Neuron (in vitro differentiated cells): ENCODE results near the gene ABHD6.
"Not testable (repeated sequence)": the region's sequence is repeated elsewhere in the genome, so short reads cannot be mapped to it uniquely, and the experiment has no call there.

ENCODE experiments used
- H2AFZ ChIP-seq: one replicate; pipeline ENCODE4 v1.6.1; 2013; ENCODE audit warnings: low read depth, mild to moderate bottlenecking, inconsistent platforms, low read length, moderate library complexity
- H3K27me3 ChIP-seq: one replicate; pipeline ENCODE4 v1.6.1; 2013; ENCODE audit warnings: low read length; ENCODE audit not compliant: insufficient read depth
- H3K36me3 ChIP-seq: one replicate; pipeline ENCODE4 v1.6.1; 2013; ENCODE audit warnings: low read length; ENCODE audit not compliant: insufficient read depth
- H3K4me1 ChIP-seq: one replicate; pipeline ENCODE4 v1.6.1; 2013; ENCODE audit warnings: low read length; ENCODE audit not compliant: insufficient read depth
- H3K4me3 ChIP-seq: 2 replicates; pipeline ENCODE4 v1.5.1; 2013; ENCODE audit warnings: mild to moderate bottlenecking, low read length, moderate library complexity
- H3K9me3 ChIP-seq: one replicate; pipeline ENCODE4 v1.6.1; 2013; ENCODE audit warnings: low read length

The ABHD6 gene

GRCh38 chr3:58237941-58238681, 519 bp downstream of the ABHD6 start:
- peaks cover 44% of the 10 kb centered on the region for H3K27me3 ChIP-seq

GRCh38 chr3:58238830-58239229, 1.2 kb downstream of the ABHD6 start:
- H3K27me3 ChIP-seq: peaks cover 39% of the 10 kb centered on the region
- H3K36me3 ChIP-seq: no peaks in the 10 kb centered on the region
- H3K9me3 ChIP-seq: no peaks in the 10 kb centered on the region
- H3K4me1 ChIP-seq: peaks cover 11% of the 10 kb centered on the region
- no peak overlapping the region for H2AFZ ChIP-seq
- H3K4me3 ChIP-seq: peak overlapping the region; percentile 89

More at GRCh38 chr3:58237941-58238681, 519 bp downstream of the ABHD6 start:
- Histone ChIP-seq H3K36me3 (no peaks in the 10 kb centered on the region), H2AFZ (peak overlapping the region; percentile 100), H3K4me1 (peaks cover 11% of the 10 kb centered on the region), H3K9me3 (no peaks in the 10 kb centered on the region), H3K4me3 (peak overlapping the region; percentile 89)

- Histone ChIP-seq H3K27me3 (peaks cover 14% of the 10 kb centered on the region), H3K4me3 (no peak overlapping the region), H3K36me3 (no peaks in the 10 kb centered on the region), H2AFZ (no peak overlapping the region), H3K9me3 (no peaks in the 10 kb centered on the region), H3K4me1 (peaks cover 11% of the 10 kb centered on the region)
Measured at GRCh38 chr3:58241306-58242044, 3.9 kb downstream of the ABHD6 start.

- H3K4me1 ChIP-seq: peaks cover 7% of the 10 kb centered on the region
- peaks cover 9% of the 10 kb centered on the region for H3K27me3 ChIP-seq
- no peaks in the 10 kb centered on the region for H3K36me3 ChIP-seq
- H3K4me3 ChIP-seq: no peak overlapping the region
- no peak overlapping the region for H2AFZ ChIP-seq
- H3K9me3 ChIP-seq: no peaks in the 10 kb centered on the region
Measured at GRCh38 chr3:58242340-58242739, 4.7 kb downstream of the ABHD6 start.

GRCh38 chr3:58242860-58243259, 5.3 kb downstream of the ABHD6 start:
- not testable (repeated sequence) for H3K36me3 ChIP-seq, H3K4me3 ChIP-seq, H3K9me3 ChIP-seq, H3K27me3 ChIP-seq, H2AFZ ChIP-seq, H3K4me1 ChIP-seq

- H3K4me1 ChIP-seq: peaks cover 6% of the 10 kb centered on the region
- H3K36me3 ChIP-seq: no peaks in the 10 kb centered on the region
- H3K4me3 ChIP-seq: no peak overlapping the region
- H3K27me3 ChIP-seq: no peaks in the 10 kb centered on the region
- no peak overlapping the region for H2AFZ ChIP-seq
- no peaks in the 10 kb centered on the region for H3K9me3 ChIP-seq
Measured at GRCh38 chr3:58243976-58244585, 6.5 kb downstream of the ABHD6 start.

GRCh38 chr3:58246148-58247047, 8.8 kb downstream of the ABHD6 start:
- Histone ChIP-seq H3K27me3 (no peaks in the 10 kb centered on the region), H3K4me3 (no peak overlapping the region), H3K36me3 (no peaks in the 10 kb centered on the region), H3K9me3 (no peaks in the 10 kb centered on the region), H3K4me1 (peaks cover 17% of the 10 kb centered on the region), H2AFZ (no peak overlapping the region)

GRCh38 chr3:58249358-58250092, 11.9 kb downstream of the ABHD6 start:
- Histone ChIP-seq H3K4me1 (peaks cover 17% of the 10 kb centered on the region), H3K36me3 (no peaks in the 10 kb centered on the region), H3K27me3 (no peaks in the 10 kb centered on the region), H3K4me3 (no peak overlapping the region), H3K9me3 (no peaks in the 10 kb centered on the region), H2AFZ (peak overlapping the region; percentile 8)

GRCh38 chr3:58250093-58250707, 12.6 kb downstream of the ABHD6 start:
- H3K27me3 ChIP-seq: no peaks in the 10 kb centered on the region
- H3K4me3 ChIP-seq: no peak overlapping the region
- no peaks in the 10 kb centered on the region for H3K9me3 ChIP-seq
- no peaks in the 10 kb centered on the region for H3K36me3 ChIP-seq
- H2AFZ ChIP-seq: no peak overlapping the region
- H3K4me1 ChIP-seq: peaks cover 17% of the 10 kb centered on the region

GRCh38 chr3:58251631-58252035, 14.0 kb downstream of the ABHD6 start:
- Histone ChIP-seq H3K9me3 (no peaks in the 10 kb centered on the region), H3K4me3 (no peak overlapping the region), H3K27me3 (no peaks in the 10 kb centered on the region), H2AFZ (no peak overlapping the region), H3K4me1 (peaks cover 17% of the 10 kb centered on the region), H3K36me3 (no peaks in the 10 kb centered on the region)

GRCh38 chr3:58254144-58254543, 16.6 kb downstream of the ABHD6 start:
- H3K27me3 ChIP-seq: no peaks in the 10 kb centered on the region
- no peaks in the 10 kb centered on the region for H3K9me3 ChIP-seq
- H3K36me3 ChIP-seq: no peaks in the 10 kb centered on the region
- H3K4me1 ChIP-seq: peaks cover 21% of the 10 kb centered on the region
- H2AFZ ChIP-seq: no peak overlapping the region
- H3K4me3 ChIP-seq: no peak overlapping the region

- no peaks in the 10 kb centered on the region for H3K27me3 ChIP-seq
- no peaks in the 10 kb centered on the region for H3K9me3 ChIP-seq
- H3K4me1 ChIP-seq: peaks cover 16% of the 10 kb centered on the region
- no peaks in the 10 kb centered on the region for H3K36me3 ChIP-seq
- no peak overlapping the region for H3K4me3 ChIP-seq
- no peak overlapping the region for H2AFZ ChIP-seq
Measured at GRCh38 chr3:58256061-58256460, 18.5 kb downstream of the ABHD6 start.
